Cardiac fibroblast (primary cell): ENCODE data around the gene STON2.

Source experiments
- DNase-seq, 2 donors: peaks; one replicate each; pipeline versions ENCODE4 v3.0.0 to v3.0.0-alpha.2; 2010; ENCODE audit warnings: low read depth in 2 of 2
- H3K4me3 ChIP-seq, 2 donors: replicated peaks in 1 of 2; 1 replicate in 1 of 2; 2 replicates in 1 of 2; pipeline ENCODE4 v1.5.1; 2011; ENCODE audit warnings: low read depth in 2 of 2, low read length in 2 of 2, mild to moderate bottlenecking in 2 of 2, moderate library complexity in 1 of 2
- CTCF ChIP-seq: IDR thresholded peaks from one replicate; pipeline ENCODE4 v1.5.1; 2011; ENCODE audit warnings: low read depth, mild to moderate bottlenecking, low read length, inconsistent platforms

The STON2 gene

GRCh38 chr14:81319314-81319713 lies 80.8 kb downstream of the STON2 start:
- DNase-seq, result no peak
- H3K4me3 ChIP-seq, result no peak overlapping the region
- no peak for TF ChIP-seq CTCF

GRCh38 chr14:81315341-81315740 lies 84.8 kb downstream of the STON2 start:
- no peak overlapping the region for H3K4me3 ChIP-seq
- TF ChIP-seq CTCF, result no peak

GRCh38 chr14:81314443-81315175 lies 85.5 kb downstream of the STON2 start:
- TF ChIP-seq CTCF, result no peak
- no peak overlapping the region for H3K4me3 ChIP-seq
- DNase-seq, result no peak

More at GRCh38 chr14:81315341-81315740, 84.8 kb downstream of the STON2 start:
- no peak for DNase-seq

- TF ChIP-seq CTCF, result no peak
- H3K4me3 ChIP-seq, result no peak overlapping the region
- DNase-seq, result no peak
These were observed 86.2 kb downstream of the STON2 start for GRCh38 chr14:81313775-81314429.

- DNase-seq, result no peak
- no peak overlapping the region for H3K4me3 ChIP-seq
- TF ChIP-seq CTCF, result no peak
These were observed 86.9 kb downstream of the STON2 start for GRCh38 chr14:81313200-81313599.

GRCh38 chr14:81312289-81312876 lies 87.7 kb downstream of the STON2 start:
- DNase-seq, result no peak
- TF ChIP-seq CTCF, result no peak
- no peak overlapping the region for H3K4me3 ChIP-seq
